Midbrain (tissue), 1 donor: Measurements from ENCODE around the gene CAMTA1.

Experiments used
- DNase-seq: peaks from one replicate; lab custom pipeline; 2025; lab: John Stamatoyannopoulos, UW

The CAMTA1 gene

DNA sequence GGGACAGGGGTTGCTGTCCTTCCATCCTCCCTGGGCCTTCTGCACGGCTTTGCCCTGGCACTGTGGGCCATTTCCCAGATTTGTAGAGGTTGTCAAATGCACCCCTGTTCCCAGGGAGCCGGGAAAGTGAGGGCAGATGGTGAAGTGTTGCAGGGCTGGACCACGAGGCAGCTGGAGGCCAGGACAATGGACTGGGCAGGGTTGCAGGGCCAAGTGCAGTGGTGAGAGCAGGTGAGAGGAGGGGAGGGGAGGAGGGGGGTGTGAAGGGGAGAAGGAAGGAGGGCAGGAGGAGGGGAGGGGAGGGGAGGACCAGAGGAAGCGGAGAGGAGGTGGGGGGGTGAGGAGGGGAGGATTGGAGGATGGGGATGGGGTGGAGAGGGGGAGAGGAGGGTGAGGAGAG, 443.9 kb downstream of the CAMTA1 start:
- no peak for DNase-seq

DNA sequence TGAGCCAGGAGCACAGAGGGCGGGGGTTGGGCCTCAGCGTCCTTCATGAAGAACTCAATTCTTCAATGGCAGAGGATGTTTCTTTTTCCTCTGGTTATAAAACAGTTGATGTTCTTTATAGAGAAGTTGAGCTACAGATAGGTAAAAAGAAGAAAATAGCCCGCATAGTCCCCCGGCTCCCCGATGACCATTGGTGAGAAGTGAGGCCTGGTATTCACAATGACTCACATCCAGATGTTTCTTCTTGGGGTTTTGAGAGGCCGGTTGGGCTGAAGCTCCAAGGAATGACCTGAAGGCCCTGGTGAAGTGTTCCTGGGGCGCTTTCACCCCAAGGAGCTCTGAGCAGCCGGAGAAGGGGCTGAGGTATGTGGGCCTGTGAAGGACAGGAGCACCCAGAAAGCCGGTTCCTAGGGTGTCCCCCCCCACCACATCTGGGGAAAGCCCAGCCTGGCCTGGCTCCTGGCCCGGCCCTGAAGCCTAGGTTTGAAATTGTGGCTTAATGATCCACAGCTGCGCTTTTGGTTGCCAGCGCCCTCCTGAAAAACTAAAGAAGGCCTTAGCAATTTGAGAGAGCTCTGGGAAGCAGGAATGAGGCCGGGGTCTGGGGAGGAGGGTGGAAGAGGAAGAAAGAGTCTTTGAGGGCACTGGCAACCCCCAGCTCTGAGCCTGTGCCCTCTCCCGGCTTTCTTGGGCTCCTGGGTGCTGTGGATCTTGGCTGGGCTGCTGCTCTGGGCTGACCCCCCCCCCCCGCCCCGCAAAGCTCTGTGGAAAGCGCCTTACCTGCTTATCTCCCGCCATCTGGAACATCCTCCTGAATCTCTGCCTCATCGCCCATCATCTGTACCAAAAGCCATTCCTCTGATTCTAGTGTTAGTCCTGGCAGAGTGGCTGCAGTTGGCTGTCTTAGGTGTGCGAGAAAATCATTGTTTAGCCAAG, 444.7 kb downstream of the CAMTA1 start:
- no peak for DNase-seq

DNA sequence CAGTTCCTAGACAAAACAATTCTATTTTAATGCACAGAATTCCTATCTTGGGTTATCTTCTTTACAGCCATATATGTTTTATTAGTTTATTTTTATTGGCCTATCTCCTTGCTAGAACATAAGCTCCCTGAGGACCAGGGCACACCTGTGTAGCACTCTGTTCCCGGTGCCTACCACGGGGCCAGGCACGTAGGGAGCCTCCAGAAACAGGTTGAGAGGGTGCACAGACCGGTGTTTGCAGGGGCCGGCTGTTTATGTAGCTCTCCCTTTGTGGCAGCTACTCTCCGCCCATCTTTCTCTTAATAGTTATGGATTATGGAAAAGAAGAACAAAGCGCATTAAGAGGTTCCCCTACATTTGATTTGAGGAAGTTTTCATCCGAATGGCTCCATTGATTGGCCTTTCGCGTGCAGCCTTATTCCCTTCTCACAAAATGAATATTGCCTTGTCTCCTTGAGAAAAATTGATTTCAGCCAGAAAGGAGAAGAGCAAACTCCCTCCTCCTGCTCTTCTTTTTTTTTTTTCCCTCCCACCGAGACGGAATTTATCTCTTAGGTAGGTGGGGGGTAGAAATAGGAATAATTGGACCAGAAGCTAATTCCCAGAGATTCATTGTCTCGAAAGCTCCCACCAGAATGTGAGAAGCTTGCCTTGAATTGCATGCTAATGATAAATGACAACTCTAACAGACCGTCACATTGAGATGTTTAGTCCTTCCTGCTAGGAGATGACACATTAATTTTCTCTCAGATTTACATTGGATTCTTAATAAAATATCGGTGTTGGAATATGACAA, 447.4 kb downstream of the CAMTA1 start:
- DNase-seq, result no peak

DNA sequence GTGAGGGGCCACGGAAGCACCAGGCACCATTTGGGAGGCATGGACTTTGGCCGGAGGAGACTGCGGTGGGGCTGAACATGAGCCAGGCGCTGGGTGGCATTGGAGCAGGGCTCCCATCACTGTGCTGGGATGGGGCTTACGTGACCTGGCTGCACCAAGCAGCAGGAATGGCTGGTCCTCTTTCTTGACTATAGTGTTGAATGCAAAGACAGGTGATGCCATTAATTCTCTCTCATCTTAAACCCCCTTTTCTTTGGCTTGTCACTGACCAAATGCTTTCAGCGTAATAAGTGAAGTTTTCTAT, 447.9 kb downstream of the CAMTA1 start:
- DNase-seq, result no peak

DNA sequence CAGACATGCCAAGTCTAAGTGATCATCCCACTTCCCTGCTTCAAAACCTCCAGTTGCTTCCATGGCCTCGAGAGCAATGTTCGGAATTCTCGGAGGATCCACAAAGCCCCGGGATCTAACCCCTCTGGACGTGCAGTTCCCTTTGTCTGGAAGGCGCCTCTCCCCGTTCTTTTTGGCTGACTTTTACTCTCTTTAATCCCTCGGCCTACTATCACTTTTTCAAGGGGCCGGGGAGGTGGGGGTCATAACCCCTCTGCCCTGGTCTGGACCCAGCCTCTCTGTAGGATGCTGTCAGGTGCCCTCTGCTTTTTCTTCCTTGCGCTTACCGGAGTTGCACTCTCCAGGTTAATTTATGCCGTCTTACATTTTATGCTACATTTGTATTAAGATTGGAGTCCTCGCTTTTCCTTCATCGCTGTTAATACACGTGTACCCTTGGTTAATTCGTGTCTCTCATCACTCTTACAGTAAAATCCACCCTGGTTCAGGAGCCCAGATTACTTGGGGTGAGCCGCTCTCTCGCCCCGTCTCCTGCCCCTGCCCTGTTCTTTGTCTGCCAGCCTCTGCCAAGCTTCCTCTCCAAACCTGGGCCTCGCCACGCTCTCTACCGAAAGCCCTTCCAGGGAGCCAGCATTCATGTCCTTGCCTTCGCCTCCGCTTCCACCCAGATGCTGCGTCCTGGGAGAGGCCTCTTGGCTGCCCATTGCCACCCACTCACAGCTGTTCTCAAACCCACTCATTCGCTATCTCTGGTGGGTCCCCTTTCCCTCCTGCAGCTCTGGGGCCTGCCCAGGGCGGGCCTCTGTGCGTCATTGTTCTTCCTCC, 448.6 kb downstream of the CAMTA1 start:
- no peak for DNase-seq

DNA sequence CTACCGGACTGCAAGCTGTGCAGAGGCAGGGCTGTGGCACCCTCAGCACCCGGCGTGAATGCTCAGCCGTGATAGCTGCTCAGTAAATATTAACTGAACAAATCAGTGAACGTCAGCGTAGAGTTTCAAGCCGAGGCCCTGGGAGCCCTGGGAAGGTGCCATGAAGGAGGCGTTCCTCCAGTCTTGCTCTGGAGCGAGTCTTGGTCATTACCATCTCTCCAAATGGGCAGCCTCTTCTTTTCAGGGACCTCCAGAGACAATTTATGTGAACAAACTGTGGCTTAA, 449.2 kb downstream of the CAMTA1 start:
- no peak for DNase-seq

DNA sequence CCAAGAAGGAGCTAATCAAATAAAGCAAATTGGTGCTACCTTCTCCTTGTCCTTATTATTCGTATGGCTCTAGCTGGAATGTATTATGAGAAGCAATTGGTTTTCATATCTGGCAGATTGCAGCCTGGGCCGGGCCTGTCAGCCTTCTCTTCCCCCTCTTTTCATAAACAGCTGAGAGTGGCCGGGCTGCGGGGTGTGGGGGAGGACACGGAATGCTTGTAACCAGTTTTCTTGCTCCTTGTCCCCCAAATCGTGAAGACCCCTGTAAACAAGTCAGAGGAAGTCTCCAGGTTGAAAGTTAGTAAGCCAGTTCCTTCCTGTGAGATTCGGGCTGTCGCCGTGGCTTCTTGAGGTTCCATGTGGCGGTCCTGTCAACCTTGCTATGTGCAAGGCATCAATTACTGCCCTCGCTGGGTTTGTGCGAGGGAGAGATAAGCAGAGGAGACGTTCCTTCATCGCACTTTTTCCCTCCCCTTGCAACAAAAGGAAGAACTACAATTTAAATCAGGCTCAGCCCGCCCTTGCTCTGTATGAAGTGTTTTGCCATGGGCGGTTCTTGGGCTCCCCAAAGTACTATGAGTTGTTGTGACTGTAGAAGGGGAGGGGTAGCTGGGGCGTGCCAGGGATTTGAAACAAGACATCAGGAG, 450.7 kb downstream of the CAMTA1 start:
- DNase-seq, result no peak

DNA sequence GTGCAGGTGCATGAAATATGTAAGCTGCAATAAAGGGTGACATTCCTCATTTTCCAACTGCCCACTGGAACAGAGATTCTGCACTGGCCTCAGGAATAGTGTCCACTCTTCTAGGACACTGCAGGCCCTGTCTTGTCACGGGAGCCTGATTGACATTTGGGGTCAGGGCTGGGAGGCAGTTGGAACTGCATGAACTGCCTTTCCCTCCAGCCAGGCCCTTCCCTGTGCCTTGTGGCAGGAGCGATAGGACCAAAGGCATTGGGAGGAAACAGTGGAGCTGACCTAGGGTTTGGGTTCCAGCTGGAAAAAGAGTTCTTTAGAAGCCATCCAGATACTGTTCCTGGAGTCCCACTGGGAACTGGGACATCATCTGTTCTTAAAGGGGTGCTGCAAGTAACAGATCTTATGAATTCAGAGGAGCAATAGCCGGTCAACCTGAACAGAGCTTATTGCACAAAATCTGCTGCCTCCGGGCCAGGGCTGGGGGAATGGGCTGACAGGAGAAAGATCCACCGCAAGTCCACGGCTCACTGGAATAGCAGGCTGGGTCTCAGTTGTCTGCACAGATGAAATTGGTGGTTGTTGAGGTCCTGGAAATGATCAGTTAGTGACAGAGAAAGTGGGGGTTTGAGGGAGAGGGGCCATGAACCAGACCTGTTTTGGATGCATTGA, 451.7 kb downstream of the CAMTA1 start:
- DNase-seq, result no peak

DNA sequence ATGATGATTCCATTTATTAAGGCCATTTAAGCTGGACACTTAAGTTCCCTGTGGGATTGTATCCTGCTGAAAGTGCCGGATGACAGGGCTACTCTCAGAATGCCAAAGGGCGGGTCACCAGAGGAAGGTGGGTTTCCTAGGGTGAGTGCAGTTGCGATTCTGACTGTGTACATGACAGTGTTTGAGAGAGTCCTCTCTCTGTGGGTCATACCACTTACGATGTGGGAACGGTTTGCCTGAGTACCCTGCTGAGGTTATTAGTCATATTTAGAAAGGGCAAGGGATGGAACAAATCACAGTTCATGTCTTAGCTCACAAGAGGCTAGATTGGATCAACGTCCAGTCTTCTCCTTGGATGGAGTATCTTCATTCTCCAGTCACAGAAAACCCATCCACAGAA, 461.9 kb downstream of the CAMTA1 start:
- no peak for DNase-seq

DNA sequence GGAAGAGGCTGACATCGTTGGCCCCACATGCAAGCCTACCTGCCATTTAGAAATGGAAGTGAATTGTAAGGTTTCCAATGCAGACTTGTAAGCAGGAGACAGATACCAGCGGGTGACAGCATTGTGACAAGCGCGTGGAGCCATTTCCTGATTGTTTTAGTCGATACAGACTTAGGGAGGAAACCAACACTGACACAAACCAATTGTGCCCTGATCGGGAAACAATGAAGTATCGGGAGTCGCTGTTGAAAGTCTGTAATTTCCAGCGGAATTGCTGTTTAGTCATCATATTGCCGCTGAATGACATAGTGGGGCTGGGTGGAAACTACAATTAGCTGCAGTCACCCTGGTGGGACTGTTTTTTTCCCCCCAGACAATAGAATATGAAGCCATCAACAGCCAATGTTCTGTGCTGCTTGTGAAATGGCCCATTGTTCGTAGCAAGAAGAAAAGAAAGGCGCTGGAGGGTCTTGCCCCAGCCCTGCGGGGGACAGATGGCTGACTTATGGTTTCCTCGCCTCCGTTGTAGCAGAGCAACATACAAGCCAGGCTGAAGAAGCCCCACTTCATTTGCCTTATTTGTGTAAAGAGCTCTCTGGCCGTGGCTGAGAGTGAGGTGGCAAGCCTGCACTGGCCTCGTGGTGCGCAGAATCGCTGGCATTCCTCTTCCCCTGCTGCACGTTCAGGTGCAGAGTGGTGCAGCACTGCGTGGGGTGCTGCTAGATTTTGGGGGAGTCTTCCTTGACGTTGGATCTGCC, 462.7 kb downstream of the CAMTA1 start:
- peak; percentile 30 for DNase-seq

DNA sequence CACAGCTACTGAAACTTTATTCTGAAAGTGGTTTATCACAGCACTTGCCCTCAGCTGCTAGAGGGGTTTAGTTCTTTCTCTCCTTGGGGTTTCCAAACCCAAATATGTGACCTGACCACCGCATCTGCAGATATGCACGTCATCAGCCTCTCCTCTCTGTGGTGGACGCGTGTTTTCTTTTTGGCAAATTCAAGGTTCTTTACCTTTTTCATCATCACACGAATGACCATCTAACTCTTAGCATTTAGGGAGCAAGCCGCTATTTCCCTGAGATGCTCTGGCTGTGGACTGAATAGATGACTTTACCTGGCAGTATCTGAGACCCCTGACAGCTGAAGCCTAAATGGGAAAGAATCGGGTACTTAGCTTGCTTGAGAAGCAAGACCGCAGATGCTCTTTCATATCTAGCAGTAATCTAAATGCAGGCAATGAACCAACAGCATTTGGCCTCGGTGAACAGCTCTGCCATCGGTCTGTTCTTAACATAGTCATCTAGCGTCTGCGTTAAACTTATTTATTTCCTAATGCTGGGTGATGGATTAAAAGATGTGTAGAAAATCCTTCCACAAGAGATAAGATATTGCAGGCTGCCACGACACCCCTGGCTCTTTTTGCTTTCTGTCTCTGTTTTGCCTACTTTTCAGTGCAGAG, 463.4 kb downstream of the CAMTA1 start:
- no peak for DNase-seq

DNA sequence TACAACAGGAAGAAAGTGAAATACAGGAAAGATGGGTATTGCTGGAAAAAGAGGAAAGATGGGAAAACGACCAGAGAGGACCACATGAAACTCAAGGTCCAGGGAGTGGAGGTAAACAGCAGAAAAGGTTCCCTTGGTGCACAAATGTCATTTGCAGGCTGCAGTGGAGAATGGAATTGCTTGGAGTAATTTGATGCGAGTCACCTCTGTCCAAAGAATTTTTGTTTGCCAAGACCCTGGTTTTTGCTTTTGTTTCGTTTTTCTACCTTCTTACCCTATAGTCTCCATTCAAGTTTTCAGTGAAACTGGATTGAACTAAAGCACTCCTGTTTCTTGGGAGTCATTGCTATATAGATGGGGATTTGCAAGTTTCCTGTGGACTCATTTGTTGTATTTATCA, 464.3 kb downstream of the CAMTA1 start:
- no peak for DNase-seq

DNA sequence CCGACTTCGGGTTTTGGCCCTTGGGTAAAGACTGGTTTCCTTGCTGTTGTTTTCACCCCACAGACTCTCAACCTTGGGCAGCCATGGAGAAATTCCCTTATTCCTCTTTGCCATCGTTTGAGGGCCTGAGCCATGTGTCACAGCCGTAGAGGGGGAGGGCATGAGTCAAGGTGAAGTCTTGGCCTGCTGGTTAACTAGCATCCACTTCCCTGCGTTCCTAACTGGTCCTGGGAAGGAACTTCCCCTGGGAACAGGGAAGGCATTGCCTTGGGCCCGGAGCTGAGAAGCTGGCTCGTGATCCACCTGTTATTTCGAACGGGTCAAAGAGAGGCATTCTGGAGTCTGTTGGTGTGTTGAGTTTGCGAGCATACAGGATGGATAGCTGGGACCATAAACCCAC, 464.9 kb downstream of the CAMTA1 start:
- DNase-seq, result no peak

DNA sequence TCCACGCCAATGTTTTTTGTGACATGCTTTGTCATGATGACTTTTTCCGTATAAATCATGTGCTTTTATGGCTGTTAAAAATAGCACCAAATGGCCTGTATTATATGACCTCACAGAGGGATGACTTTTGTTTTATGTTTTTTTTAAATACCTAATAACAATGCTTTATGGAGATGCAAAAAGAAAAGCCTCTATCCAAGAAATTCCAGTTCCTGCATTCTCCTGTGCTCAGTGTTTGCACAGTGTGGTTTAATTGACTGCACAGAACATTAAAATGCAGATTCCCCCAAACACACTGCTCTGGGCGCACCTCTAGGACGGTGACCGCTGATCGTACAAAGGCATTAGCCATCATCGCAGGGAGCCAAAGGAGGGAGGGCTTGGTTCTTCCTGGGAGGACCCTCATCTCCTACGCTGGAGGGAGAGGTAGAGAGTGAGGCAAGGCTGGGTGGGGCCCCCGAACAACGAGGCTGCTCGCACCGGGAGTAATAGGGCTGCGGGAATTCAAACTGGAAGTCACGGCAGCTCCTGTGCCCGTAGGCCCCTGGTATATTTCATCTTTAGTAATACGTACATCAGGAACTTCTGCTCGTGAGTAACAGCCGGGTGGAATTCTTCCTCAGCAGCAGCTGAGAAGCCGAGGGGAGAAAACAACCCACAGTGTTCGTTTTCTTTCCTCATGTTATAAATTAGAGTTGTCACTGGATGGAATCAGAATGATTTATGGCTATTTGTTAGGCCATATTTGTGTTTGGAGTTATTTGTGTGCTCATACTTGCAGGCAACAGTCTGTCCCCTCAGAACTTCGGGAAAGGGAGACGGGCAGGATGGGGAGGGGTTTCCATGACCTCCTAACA, 465.6 kb downstream of the CAMTA1 start:
- no peak for DNase-seq

DNA sequence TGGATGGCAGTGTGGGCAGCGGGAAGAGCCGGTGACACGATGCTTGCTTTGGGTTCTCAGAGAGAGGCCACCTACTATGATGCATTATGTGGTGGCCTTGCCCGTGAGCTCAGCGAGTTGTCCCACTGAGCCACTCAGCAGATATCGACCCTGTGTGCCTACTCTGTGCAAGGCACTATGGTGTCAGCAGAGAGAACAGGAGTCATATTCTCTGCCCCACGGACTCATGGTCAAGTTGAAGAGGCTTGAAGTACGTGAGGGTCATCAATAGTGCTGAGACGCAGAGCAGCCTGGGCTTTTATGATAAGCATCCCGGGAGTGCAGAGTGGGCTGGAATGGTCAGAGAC, 466.2 kb downstream of the CAMTA1 start:
- no peak for DNase-seq

DNA sequence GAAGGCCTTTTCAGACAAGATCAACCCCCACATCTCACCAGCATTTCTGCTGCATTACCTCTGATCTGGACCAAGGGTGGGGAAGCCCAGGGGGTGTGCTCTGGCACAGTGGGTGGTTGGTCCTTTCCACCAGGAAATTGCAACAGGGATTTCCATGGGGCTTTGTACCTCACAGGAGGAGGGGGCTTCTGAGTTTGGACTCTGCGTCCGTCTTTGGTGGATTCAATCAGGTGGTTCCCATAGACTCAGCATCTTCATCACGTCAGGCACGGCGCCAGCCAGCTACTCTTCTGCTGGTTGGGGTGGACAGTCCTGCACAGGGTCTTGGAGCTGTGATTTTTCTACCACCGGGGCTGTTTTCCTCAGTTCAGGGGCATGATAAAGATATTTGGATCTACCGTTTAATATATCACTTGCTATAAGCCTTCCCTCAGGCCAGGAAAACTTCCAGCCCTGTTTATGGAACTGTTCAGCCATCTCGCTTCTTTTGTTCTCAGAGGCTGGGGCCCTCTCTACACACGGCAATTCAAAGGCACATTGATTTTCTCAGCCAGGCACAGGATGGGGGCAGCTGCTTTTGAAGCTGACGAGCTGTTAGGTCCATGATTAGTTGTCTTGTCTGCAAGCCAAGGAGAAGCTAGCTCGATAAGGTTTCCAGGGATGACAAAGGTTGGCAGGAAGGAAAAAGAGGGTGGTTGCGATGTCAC, 467.3 kb downstream of the CAMTA1 start:
- DNase-seq, result no peak

DNA sequence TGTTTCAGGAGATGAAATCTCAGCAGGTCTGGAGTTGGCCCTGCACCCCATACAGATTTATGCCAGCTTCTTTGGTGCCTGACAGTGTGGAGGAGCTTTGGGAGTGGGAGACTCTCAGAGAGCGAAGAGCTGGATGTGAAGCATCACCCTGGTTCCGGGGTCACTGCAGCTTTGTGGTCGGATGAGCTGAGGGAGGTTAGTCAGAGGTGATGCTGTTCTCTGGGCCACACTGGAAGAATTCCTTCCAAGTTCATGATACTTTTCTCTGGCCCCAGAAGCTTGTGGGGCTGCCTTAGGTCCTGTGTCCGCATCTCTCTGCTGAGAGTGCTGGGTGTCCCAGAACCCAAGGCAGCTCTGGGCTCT, 467.8 kb downstream of the CAMTA1 start:
- DNase-seq, result no peak

DNA sequence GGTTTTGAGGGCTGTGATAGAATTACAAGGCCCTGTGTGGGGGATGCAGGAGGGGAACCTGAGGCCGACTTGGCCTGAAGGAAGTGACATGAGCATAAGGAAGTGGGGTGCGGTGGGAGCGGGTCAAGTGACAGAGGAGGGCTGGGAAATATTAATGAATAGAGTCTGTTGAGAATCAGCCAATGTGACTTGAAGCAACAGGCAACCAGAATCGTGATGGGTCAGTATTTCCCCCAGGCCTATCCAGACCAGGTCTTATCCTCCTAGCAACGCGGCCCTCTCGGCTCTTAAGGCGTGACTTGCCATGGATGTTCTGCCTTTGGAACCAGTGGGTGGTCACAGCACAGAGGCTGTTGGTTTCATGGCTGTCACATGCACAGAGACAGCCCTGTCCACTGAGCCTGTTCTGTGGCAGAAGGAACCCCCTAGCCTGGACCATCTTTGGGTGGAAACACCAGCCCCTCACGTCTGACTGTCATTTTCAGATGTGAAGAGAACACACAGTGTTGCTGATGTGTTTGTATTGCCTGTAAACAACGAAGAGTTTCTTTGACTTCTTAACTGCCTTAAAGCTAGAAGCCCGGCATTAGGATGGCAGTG, 468.8 kb downstream of the CAMTA1 start:
- no peak for DNase-seq
